ENCODE measurements around the gene KIAA1958.

KIAA1958 gene

DNA sequence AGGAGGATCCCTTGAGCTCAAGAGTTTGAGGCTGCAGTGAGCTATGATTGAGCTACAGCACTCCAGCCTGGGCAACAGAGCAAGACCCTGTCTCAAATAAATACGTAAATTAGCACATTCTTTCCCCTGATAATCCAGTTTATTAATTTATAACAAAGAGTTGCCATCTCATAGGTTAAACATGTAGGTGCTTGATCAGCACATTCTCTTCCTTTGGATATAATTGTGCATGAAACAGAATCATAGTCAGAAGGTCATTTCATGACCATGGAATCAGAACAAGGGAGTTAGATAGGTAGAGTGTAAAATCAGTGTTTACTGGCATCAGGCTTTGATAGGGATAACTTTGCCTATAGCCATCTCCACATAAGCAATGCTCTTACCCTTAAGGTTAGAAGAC lies 43.0 kb upstream of the KIAA1958 start:
- no peaks in the 10 kb centered on the region for H3K9me3 ChIP-seq
- no peaks in the 10 kb centered on the region for H3K27me3 ChIP-seq
- H3K27ac ChIP-seq, result no peak overlapping the region
- H3K36me3 ChIP-seq, result peaks cover 8 to 18% (median 11%) of the 10 kb centered on the region in 3 donors
- DNase-seq, result no peak
- H3K4me3 ChIP-seq, result no peak overlapping the region
- TF ChIP-seq, protein P1, sequence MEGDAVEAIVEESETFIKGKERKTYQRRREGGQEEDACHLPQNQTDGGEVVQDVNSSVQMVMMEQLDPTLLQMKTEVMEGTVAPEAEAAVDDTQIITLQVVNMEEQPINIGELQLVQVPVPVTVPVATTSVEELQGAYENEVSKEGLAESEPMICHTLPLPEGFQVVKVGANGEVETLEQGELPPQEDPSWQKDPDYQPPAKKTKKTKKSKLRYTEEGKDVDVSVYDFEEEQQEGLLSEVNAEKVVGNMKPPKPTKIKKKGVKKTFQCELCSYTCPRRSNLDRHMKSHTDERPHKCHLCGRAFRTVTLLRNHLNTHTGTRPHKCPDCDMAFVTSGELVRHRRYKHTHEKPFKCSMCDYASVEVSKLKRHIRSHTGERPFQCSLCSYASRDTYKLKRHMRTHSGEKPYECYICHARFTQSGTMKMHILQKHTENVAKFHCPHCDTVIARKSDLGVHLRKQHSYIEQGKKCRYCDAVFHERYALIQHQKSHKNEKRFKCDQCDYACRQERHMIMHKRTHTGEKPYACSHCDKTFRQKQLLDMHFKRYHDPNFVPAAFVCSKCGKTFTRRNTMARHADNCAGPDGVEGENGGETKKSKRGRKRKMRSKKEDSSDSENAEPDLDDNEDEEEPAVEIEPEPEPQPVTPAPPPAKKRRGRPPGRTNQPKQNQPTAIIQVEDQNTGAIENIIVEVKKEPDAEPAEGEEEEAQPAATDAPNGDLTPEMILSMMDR (IDR thresholded peaks at IDR 0.05), result no peak
- H3K4me1 ChIP-seq, result peaks cover 0 to 22% (median 2%) of the 10 kb centered on the region in 4 donors
- intact Hi-C loops (cut with DNase I; ENCODE audit: low total_unique reads), result no loop called here

DNA sequence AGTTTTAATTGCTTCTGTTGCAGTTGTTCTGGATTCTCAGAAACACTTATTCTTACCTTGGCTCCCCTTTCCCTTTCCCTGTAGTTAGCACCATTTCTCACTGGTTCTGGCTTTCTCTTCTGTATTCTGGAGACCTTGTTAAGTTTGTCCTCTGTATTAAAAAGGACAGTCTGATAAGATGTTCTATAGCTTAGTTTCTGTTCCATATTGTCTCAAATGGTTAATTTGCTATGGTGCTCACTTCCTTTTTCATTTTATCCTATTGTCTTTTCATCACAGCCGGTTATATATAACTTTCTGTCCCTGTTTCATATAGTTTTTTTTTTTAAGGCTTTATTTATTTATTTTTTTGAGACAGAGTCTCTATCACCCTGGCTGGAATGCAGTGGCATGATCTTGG lies 41.4 kb upstream of the KIAA1958 start:
- Histone ChIP-seq H3K36me3 (peaks cover 8 to 11% (median 9%) of the 10 kb centered on the region in 3 donors), H3K9me3 (no peaks in the 10 kb centered on the region), H3K4me3 (no peak overlapping the region), H3K27me3 (no peaks in the 10 kb centered on the region), H3K27ac (no peak overlapping the region), H3K4me1 (peaks cover 0 to 22% (median 2%) of the 10 kb centered on the region in 4 donors)
- intact Hi-C loops (cut with DNase I; ENCODE audit: low total_unique reads), result no loop called here
- TF ChIP-seq, protein P1 (IDR thresholded peaks at IDR 0.05), result no peak
- no peak for DNase-seq

GRCh38 chr9:112446080-112446479 lies 40.5 kb upstream of the KIAA1958 start:
- TF ChIP-seq, protein P1 (IDR thresholded peaks at IDR 0.05), result no peak
- DNase-seq, result no peak
- H3K4me3 ChIP-seq, result no peak overlapping the region
- H3K27ac ChIP-seq, result peak overlapping the region; percentile 62 to 64
- H3K36me3 ChIP-seq, result peaks cover 6 to 9% (median 8%) of the 10 kb centered on the region in 3 donors
- intact Hi-C loops (cut with DNase I; ENCODE audit: low total_unique reads), result no loop called here
- peaks cover 0 to 22% (median 2%) of the 10 kb centered on the region in 4 donors for H3K4me1 ChIP-seq
- H3K9me3 ChIP-seq, result no peaks in the 10 kb centered on the region
- H3K27me3 ChIP-seq, result no peaks in the 10 kb centered on the region

DNA sequence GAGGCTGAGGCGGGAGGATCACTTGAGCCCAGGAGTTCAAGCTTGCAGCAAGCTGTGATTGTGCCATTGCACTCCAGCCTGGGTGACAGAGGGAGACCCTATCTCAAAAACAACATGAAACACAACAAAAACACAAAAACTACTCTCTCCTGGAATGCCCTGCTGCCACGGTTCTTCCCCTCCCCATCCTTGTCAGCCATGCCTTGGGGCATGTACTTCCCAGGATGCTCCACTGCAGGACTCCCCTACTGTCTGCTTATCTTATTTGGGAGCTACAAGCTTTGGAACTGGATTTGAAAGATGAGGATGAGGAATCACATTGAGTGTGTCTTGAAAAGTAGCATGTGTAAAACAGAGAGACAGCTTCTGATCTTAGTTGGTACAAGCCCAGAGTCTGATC lies 40.1 kb upstream of the KIAA1958 start:
- Histone ChIP-seq H3K4me1 (peaks cover 0 to 22% (median 2%) of the 10 kb centered on the region in 4 donors), H3K36me3 (peaks cover 1 to 5% (median 4%) of the 10 kb centered on the region in 3 donors), H3K4me3 (no peak overlapping the region), H3K27me3 (no peaks in the 10 kb centered on the region), H3K27ac (peak overlapping the region; percentile 62 to 64), H3K9me3 (no peaks in the 10 kb centered on the region)
- intact Hi-C loops (cut with DNase I; ENCODE audit: low total_unique reads), result no loop called here
- TF ChIP-seq, protein P1 (IDR thresholded peaks at IDR 0.05), result no peak
- DNase-seq, result no peak

DNA sequence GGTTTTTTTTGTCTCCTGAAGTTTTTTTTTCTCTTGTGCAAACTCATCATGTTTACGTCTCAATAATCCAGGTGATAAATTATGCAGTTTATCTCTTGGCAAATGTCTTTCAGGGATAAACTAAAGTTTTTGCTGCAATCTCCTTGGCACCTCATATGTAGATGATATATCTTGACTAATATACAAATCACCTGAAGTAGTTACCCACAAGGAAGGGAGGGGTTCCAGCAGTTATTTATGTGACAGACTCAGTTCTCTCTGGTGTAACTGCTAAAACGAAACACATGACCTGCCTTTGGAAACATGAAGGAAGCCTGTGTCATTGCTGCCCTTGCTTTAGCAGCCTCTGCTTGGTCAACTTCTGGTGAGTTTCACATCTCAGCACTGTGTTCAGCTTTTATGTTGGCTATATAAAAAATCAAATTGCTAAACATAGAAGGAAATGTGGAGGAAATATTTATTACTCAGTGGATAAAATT lies 39.3 kb upstream of the KIAA1958 start:
- Histone ChIP-seq H3K27ac (peak overlapping the region; percentile 62 to 64), H3K27me3 (no peaks in the 10 kb centered on the region), H3K36me3 (no peaks in the 10 kb centered on the region), H3K4me3 (no peak overlapping the region), H3K4me1 (peaks cover 0 to 22% (median 2%) of the 10 kb centered on the region in 4 donors), H3K9me3 (no peaks in the 10 kb centered on the region)
- intact Hi-C loops (cut with DNase I; ENCODE audit: low total_unique reads), result no loop called here
- DNase-seq, result no peak
- TF ChIP-seq, protein P1 (IDR thresholded peaks at IDR 0.05), result no peak

- Histone ChIP-seq H3K27ac (no peak overlapping the region), H3K4me1 (no peaks in the 10 kb centered on the region), H3K9me3 (peaks cover 0 to 7% (median 0%) of the 10 kb centered on the region in 3 donors), H3K36me3 (peaks cover 51 to 78% (median 62%) of the 10 kb centered on the region in 3 donors), H3K4me3 (no peak overlapping the region), H3K27me3 (no peaks in the 10 kb centered on the region)
- TF ChIP-seq, protein P1 (IDR thresholded peaks at IDR 0.05), result no peak
- intact Hi-C loops (cut with DNase I; ENCODE audit: low total_unique reads), result no loop called here
- no peak for DNase-seq
These were observed 23.8 kb upstream of the KIAA1958 start for GRCh38 chr9:112462855-112463254.

All from tibial artery (tissue), 4 donors.